ENCODE results near the gene BCL11A. TPM values are rescaled to one million over a fixed set of nuclear protein-coding genes. Genes with fewer than 3 reads are reported as not detected.

BCL11A gene
- polyA plus RNA-seq, 1 donor (not counting 4 experiments of a cell fraction or from before 2014, with no cell fraction given), result 5.0 TPM

DNA sequence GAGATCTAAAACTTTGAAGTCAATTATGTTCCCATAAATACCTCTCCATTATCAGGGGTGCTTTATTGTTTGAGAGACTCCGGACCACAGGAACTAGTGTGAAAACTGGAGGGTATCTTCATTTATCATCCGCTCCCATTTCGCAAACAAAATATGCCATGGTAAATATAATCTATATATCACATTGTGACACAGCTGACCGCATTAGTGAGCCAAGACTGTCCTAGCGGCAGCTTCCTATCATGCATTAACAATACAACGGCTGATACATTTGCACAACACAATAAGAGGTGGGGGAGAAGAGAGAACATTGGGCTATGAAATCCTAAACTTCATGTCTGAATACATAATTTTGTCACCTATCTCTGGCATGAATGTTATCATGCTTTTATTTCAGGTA is 29.5 kb downstream of the BCL11A start:
- Histone ChIP-seq H3K27ac (ENCODE audit: control insufficient read depth, insufficient read depth, low read length) (no peak overlapping the region), H3K4me1 (ENCODE audit: control insufficient read depth, extremely low read depth, insufficient read depth, low read length) (peaks cover 23% of the 10 kb centered on the region), H3K4me2 (ENCODE audit: control insufficient read depth, extremely low read depth, insufficient read depth, low read depth, low read length) (no peak overlapping the region), H3K27me3 (ENCODE audit: control insufficient read depth, extremely low read depth, insufficient read depth, low read length) (no peaks in the 10 kb centered on the region), H3K79me2 (ENCODE audit: control insufficient read depth, insufficient read depth, low read length) (peaks cover 3% of the 10 kb centered on the region), H3K9me3 (ENCODE audit: control insufficient read depth, low read depth, low read length) (no peaks in the 10 kb centered on the region), H4K20me1 (ENCODE audit: control insufficient read depth, extremely low read depth, insufficient read depth, low read length) (no peaks in the 10 kb centered on the region), H3K4me3 (ENCODE audit: control insufficient read depth in 2 of 3, extremely low read depth in 1 of 3, insufficient read depth in 2 of 3, low read depth in 1 of 3, low read length in 3 of 3) (no peak overlapping the region), H3K36me3 (ENCODE audit: control insufficient read depth in 2 of 2, extremely low read depth in 1 of 2, insufficient read depth in 2 of 2, low read length in 2 of 2) (peaks cover 0 to 5% of the 10 kb centered on the region in 2 experiments), H3K9ac (ENCODE audit: control insufficient read depth, extremely low read depth, insufficient read depth, low read length) (no peak overlapping the region), H3K9me1 (ENCODE audit: control insufficient read depth, extremely low read depth, insufficient read depth, low read length) (no peaks in the 10 kb centered on the region), H2AFZ (ENCODE audit: control insufficient read depth, low read length) (no peak overlapping the region)
- TF ChIP-seq, protein P1, sequence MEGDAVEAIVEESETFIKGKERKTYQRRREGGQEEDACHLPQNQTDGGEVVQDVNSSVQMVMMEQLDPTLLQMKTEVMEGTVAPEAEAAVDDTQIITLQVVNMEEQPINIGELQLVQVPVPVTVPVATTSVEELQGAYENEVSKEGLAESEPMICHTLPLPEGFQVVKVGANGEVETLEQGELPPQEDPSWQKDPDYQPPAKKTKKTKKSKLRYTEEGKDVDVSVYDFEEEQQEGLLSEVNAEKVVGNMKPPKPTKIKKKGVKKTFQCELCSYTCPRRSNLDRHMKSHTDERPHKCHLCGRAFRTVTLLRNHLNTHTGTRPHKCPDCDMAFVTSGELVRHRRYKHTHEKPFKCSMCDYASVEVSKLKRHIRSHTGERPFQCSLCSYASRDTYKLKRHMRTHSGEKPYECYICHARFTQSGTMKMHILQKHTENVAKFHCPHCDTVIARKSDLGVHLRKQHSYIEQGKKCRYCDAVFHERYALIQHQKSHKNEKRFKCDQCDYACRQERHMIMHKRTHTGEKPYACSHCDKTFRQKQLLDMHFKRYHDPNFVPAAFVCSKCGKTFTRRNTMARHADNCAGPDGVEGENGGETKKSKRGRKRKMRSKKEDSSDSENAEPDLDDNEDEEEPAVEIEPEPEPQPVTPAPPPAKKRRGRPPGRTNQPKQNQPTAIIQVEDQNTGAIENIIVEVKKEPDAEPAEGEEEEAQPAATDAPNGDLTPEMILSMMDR (optimal IDR thresholded peaks at IDR 0.05 in 1 of 3, IDR thresholded peaks at IDR 0.05 in 1 of 3, conservative IDR thresholded peaks at IDR 0.05 in 1 of 3; ENCODE audit: extremely low read depth in 1 of 3, insufficient read depth in 2 of 3, low read length in 3 of 3), result no peak
- TF ChIP-seq EZH2 (IDR thresholded peaks at IDR 0.05; ENCODE audit: low read length), result no peak
- dilution Hi-C loops (cut with MboI; ENCODE audit: extremely low pct_ligation_motif_present, low sequenced_read_pairs), result no loop called here
- FAIRE-seq, result no peak
- no peak for DNase-seq (ENCODE audit: low read depth, low spot score)

DNA sequence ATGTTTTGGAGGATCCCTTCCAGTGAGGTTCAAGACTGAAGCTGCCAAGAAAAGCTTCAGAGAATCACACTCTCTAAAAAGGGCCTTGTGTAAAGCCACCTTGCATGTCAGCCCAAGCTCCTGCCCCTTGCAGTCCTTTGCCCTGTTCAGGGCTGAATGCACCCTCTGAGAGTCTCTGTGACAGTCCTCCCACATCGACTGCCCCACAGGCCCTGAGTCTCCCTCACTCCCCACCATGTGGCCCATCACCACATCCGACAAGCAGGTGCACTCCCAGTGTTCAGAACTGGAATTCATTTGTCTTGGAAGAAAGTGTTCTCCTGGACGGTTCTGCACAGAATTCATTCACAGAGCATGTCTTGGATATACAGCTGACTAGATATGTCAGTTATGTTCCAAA is 31.0 kb downstream of the BCL11A start:
- Histone ChIP-seq H3K4me2 (ENCODE audit: control insufficient read depth, extremely low read depth, insufficient read depth, low read depth, low read length) (no peak overlapping the region), H3K9me3 (ENCODE audit: control insufficient read depth, low read depth, low read length) (no peaks in the 10 kb centered on the region), H3K4me3 (ENCODE audit: control insufficient read depth in 2 of 3, extremely low read depth in 1 of 3, insufficient read depth in 2 of 3, low read depth in 1 of 3, low read length in 3 of 3) (no peak overlapping the region), H3K27ac (ENCODE audit: control insufficient read depth, insufficient read depth, low read length) (no peak overlapping the region), H4K20me1 (ENCODE audit: control insufficient read depth, extremely low read depth, insufficient read depth, low read length) (no peaks in the 10 kb centered on the region), H3K9me1 (ENCODE audit: control insufficient read depth, extremely low read depth, insufficient read depth, low read length) (no peaks in the 10 kb centered on the region), H3K79me2 (ENCODE audit: control insufficient read depth, insufficient read depth, low read length) (peaks cover 2% of the 10 kb centered on the region), H3K27me3 (ENCODE audit: control insufficient read depth, extremely low read depth, insufficient read depth, low read length) (no peaks in the 10 kb centered on the region), H2AFZ (ENCODE audit: control insufficient read depth, low read length) (no peak overlapping the region), H3K4me1 (ENCODE audit: control insufficient read depth, extremely low read depth, insufficient read depth, low read length) (peaks cover 15% of the 10 kb centered on the region), H3K36me3 (ENCODE audit: control insufficient read depth in 2 of 2, extremely low read depth in 1 of 2, insufficient read depth in 2 of 2, low read length in 2 of 2) (peaks cover 0 to 5% of the 10 kb centered on the region in 2 experiments), H3K9ac (ENCODE audit: control insufficient read depth, extremely low read depth, insufficient read depth, low read length) (no peak overlapping the region)
- DNase-seq (ENCODE audit: low read depth, low spot score) (no peak), FAIRE-seq (no peak)
- dilution Hi-C loops (cut with MboI; ENCODE audit: extremely low pct_ligation_motif_present, low sequenced_read_pairs), result no loop called here
- TF ChIP-seq, protein P1 (optimal IDR thresholded peaks at IDR 0.05 in 1 of 3, IDR thresholded peaks at IDR 0.05 in 1 of 3, conservative IDR thresholded peaks at IDR 0.05 in 1 of 3; ENCODE audit: extremely low read depth in 1 of 3, insufficient read depth in 2 of 3, low read length in 3 of 3), result no peak
- TF ChIP-seq EZH2 (IDR thresholded peaks at IDR 0.05; ENCODE audit: low read length), result no peak

All from keratinocyte (primary cell).